HG03432 (cell line): ENCODE results near the gene CYTH1.

ENCODE experiments used
- ATAC-seq: cut with Tn5 transposase; IDR thresholded peaks from one replicate; pipeline ENCODE4 v1.9.1; 2021; ENCODE audit warnings: mild to moderate bottlenecking, moderate library complexity; ENCODE audit not compliant: unreplicated experiment

Gene CYTH1

DNA sequence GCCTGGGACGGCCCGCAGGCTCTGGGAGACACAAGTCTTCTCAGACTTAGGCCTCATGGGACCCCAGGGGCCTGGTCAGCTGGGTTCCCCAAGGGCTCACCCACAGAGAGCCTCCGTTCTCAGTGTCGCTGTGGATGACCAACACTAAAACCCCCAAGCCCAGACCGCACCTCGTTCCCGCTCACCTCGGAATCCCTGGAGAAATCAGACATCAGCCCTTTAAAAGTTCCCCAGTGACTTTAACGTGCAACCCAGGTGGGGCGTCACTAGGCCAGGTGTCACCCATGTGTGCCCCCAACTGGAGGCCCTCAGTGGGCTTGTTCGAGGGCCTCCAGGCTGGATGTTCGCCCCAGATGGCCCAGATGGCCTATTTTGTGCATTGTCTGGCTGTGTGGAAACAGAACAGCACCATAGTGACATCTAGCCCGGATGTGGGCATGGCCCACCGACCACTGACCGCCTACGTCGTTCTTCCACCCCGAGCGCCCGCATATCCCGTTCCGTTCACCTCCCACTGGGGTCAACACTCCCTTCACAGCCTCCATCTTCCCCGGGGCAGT lies 152.6 kb downstream of the CYTH1 start:
- ATAC-seq: no peak

GRCh38 chr17:78628547-78629435 lies 153.3 kb downstream of the CYTH1 start:
- ATAC-seq: no peak

DNA sequence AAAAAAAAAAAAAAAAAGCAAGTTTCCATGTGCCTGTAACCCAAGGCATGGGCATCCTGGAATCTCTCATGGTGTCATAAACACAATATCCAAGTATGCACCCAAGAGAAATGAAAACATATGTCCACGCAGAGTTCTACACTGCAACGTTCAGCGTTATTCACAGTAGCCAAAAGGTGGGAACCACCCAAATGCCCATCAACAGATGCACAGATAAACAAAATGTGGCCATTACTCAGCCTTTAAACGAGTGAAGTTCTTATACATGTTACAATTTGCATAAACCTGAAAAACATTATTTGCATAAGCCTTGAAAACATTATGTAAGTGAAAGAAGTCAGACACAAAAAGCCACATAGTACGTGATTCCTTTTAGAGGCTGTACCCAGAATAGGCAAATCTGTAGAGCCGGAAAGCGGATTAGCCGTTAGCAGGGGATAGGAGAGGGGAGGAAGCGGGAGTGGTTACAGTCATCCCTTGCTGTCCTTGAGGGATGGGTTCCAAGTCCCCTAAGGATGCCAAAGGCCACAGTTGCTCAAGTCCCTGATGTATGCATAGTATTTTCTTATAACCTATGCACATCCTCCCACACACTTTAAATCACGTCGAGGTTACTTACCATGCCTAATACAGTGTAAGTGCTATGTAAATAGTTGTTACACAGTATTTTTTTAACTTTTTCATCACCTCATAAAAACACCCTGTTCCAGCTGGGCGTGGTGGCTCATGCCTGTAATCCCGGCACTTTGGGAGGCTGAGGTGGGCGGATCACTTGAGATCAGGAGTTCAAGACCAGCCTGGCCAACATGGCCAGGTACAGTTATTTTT lies 157.5 kb downstream of the CYTH1 start:
- ATAC-seq: no peak
